DND-41 (cell line): ENCODE measurements around the gene TOLLIP.

ENCODE experiments used
- EZH2 ChIP-seq: IDR thresholded peaks from 3 replicates; pipeline ENCODE4 v1.6.1; 2012; ENCODE audit warnings: borderline replicate concordance, low read depth, mild to moderate bottlenecking, moderate library complexity, low read length, inconsistent platforms; ENCODE audit not compliant: severe bottlenecking
- TF ChIP-seq, protein P1 (sequence below): IDR thresholded peaks from 2 replicates; pipeline ENCODE4 v1.5.1; 2012; ENCODE audit warnings: borderline replicate concordance, low read length, moderate library complexity, mild to moderate bottlenecking; ENCODE audit not compliant: poor library complexity, severe bottlenecking; ENCODE audit errors: extremely low read depth

DNA sequence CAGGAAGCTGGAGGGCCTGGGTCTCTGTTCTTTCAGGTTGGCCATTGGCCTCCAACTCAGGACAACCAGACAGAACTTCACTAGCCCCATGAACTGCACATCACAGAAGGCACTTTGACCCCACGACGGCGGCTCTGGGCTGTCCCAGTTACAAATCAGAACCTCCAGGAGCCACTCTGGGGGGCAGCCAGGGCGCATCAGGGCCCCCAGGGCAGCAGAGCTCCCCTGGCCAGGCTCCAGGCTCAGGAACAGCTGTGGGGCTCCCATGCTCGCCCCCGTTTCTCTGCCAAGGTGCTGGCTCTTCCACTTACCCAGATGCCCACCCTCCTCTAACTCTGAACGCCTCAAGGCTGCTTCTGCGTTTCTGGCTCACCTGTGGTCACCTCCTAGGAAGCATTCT is 25.5 kb downstream of the TOLLIP start:
- TF ChIP-seq, protein P1, sequence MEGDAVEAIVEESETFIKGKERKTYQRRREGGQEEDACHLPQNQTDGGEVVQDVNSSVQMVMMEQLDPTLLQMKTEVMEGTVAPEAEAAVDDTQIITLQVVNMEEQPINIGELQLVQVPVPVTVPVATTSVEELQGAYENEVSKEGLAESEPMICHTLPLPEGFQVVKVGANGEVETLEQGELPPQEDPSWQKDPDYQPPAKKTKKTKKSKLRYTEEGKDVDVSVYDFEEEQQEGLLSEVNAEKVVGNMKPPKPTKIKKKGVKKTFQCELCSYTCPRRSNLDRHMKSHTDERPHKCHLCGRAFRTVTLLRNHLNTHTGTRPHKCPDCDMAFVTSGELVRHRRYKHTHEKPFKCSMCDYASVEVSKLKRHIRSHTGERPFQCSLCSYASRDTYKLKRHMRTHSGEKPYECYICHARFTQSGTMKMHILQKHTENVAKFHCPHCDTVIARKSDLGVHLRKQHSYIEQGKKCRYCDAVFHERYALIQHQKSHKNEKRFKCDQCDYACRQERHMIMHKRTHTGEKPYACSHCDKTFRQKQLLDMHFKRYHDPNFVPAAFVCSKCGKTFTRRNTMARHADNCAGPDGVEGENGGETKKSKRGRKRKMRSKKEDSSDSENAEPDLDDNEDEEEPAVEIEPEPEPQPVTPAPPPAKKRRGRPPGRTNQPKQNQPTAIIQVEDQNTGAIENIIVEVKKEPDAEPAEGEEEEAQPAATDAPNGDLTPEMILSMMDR, result no peak
- TF ChIP-seq EZH2, result no peak
